ENCODE measurements around the gene SLC13A2.

- TF ChIP-seq EZH2 (IDR thresholded peaks at IDR 0.05) (no peak), POLR2AphosphoS5 (IDR thresholded peaks at IDR 0.05; ENCODE audit: borderline replicate concordance, low read depth, low read length) (no peak), FOXP2 (optimal IDR thresholded peaks at IDR 0.05; ENCODE audit: control extremely low read depth, extremely low read length, insufficient read depth) (no peak)
These were observed 56.8 kb downstream of the SLC13A2 start for GRCh38 chr17:28530250-28530649.
